Nephron (organoid): ENCODE measurements around the gene TMEM39A.

ENCODE experiments used
- H3K27ac Mint-ChIP-seq, 3 experiments: 2 replicates each; pipeline ENCODE4 v1.8.0; 2020; ENCODE audit warnings: mixed read lengths in 3 of 3, mild to moderate bottlenecking in 2 of 3, moderate library complexity in 1 of 3
- H3K27me3 Mint-ChIP-seq: 2 replicates; pipeline ENCODE4 v1.8.0; 2021; ENCODE audit warnings: low read depth, mild to moderate bottlenecking, moderate library complexity, mixed read lengths
- H3K36me3 Mint-ChIP-seq: 2 replicates; pipeline ENCODE4 v1.8.0; 2020; ENCODE audit warnings: low read depth, mixed read lengths
- H3K4me1 Mint-ChIP-seq: 2 replicates; pipeline ENCODE4 v1.8.0; 2020; ENCODE audit warnings: mixed read lengths
- H3K4me3 Mint-ChIP-seq, 3 experiments: 2 replicates each; pipeline ENCODE4 v1.8.0; 2020; ENCODE audit warnings: mild to moderate bottlenecking in 3 of 3, mixed read lengths in 3 of 3, moderate library complexity in 2 of 3
- H3K9me3 Mint-ChIP-seq: 2 replicates; pipeline ENCODE4 v1.8.0; 2020; ENCODE audit warnings: mixed read lengths
- TF ChIP-seq, protein P1 (sequence below), 3 experiments: fragments of 200-600 bp; sonication (generic); IDR thresholded peaks; one replicate each; pipeline ENCODE4 v1.5.0; 2021; ENCODE audit warnings: antibody characterized with exemption in 3 of 3; ENCODE audit not compliant: unreplicated experiment in 3 of 3

TMEM39A gene

DNA sequence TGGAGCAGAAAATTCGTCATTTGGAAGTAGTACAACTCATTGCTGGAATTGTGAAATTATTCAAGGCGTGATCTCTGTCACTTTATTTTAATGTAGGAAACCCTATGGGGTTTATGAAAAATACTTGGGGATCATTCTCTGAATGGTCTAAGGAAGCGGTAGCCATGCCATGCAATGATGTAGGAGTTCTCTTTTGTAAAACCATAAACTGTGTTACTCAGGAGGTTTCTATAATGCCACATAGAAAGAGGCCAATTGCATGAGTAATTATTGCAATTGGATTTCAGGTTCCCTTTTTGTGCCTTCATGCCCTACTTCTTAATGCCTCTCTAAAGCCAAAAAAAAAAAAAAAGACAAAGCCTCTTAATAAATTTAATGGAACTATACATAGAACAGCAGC is 29.4 kb upstream of the TMEM39A start:
- H3K4me3 Mint-ChIP-seq, result no peak overlapping the region
- no peaks in the 10 kb centered on the region for H3K9me3 Mint-ChIP-seq
- H3K27ac Mint-ChIP-seq, result no peak overlapping the region
- H3K4me1 Mint-ChIP-seq, result no peaks in the 10 kb centered on the region
- peaks cover 11% of the 10 kb centered on the region for H3K36me3 Mint-ChIP-seq
- TF ChIP-seq, protein P1, sequence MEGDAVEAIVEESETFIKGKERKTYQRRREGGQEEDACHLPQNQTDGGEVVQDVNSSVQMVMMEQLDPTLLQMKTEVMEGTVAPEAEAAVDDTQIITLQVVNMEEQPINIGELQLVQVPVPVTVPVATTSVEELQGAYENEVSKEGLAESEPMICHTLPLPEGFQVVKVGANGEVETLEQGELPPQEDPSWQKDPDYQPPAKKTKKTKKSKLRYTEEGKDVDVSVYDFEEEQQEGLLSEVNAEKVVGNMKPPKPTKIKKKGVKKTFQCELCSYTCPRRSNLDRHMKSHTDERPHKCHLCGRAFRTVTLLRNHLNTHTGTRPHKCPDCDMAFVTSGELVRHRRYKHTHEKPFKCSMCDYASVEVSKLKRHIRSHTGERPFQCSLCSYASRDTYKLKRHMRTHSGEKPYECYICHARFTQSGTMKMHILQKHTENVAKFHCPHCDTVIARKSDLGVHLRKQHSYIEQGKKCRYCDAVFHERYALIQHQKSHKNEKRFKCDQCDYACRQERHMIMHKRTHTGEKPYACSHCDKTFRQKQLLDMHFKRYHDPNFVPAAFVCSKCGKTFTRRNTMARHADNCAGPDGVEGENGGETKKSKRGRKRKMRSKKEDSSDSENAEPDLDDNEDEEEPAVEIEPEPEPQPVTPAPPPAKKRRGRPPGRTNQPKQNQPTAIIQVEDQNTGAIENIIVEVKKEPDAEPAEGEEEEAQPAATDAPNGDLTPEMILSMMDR (IDR thresholded peaks at IDR 0.05; ENCODE audit: unreplicated experiment in 3 of 3), result no peak
- peaks cover 4% of the 10 kb centered on the region for H3K27me3 Mint-ChIP-seq

DNA sequence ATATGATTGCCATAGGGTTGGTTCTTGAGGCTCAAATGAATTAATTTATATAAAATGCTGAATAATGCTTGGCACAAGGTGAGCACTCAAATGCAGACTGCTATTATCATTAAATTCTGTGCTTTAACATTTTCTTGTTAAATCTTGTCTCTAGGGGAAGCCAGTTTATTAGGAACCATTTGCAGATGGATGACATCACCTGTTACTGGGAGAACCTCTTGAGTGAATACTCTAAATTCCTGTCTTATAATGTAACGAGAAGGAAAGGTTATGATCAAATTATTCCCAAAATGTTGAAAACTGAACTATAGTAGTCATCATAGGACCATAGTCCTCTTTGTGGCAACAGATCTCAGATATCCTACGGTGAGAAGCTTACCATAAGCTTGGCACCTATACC is 28.7 kb upstream of the TMEM39A start:
- no peaks in the 10 kb centered on the region for H3K4me1 Mint-ChIP-seq
- no peak overlapping the region for H3K27ac Mint-ChIP-seq
- TF ChIP-seq, protein P1 (IDR thresholded peaks at IDR 0.05; ENCODE audit: unreplicated experiment in 3 of 3), result no peak
- no peaks in the 10 kb centered on the region for H3K9me3 Mint-ChIP-seq
- H3K4me3 Mint-ChIP-seq, result no peak overlapping the region
- H3K36me3 Mint-ChIP-seq, result peaks cover 11% of the 10 kb centered on the region
- peaks cover 4% of the 10 kb centered on the region for H3K27me3 Mint-ChIP-seq

DNA sequence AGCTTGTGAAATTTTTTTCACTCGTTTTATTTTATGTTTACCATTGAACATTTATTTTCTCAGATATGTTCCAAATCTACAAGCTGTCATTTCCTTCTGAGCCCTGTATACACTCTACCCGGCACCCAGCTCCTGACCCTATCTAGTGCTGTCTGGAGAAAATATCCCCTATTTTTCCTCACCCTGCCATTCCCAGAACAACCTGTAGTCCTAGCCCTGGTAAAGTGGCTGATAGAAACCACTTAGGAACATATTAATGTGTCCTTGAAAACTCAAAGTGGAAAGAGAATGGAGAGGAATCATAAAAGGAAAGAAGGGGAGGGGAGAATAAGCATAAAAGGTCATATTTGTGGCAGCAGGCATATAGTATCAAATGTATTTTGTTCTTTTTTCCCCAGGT is 26.7 kb upstream of the TMEM39A start:
- H3K27ac Mint-ChIP-seq, result no peak overlapping the region
- H3K27me3 Mint-ChIP-seq, result no peaks in the 10 kb centered on the region
- no peaks in the 10 kb centered on the region for H3K4me1 Mint-ChIP-seq
- TF ChIP-seq, protein P1 (IDR thresholded peaks at IDR 0.05; ENCODE audit: unreplicated experiment in 3 of 3), result no peak
- peaks cover 23% of the 10 kb centered on the region for H3K36me3 Mint-ChIP-seq
- no peaks in the 10 kb centered on the region for H3K9me3 Mint-ChIP-seq
- H3K4me3 Mint-ChIP-seq, result no peak overlapping the region

DNA sequence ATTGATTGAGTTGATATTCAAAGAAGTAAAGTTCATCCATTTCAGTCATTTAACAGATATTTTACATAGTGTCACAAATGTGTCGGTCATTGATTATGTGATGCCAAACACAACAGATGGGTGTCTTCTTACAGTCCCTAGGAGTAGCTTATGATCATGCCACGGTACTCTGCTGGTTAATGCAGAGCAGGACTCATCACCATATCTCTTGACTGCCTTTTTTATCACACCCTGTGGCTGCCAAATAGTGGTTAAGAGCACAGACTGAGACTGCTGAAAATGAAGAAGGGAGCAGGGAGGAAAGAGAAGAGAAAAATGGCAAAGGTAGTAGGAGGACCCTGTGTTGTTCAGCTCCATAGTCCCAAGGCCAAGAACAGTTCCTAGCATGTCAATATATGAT is 22.1 kb upstream of the TMEM39A start:
- H3K4me1 Mint-ChIP-seq, result no peaks in the 10 kb centered on the region
- H3K4me3 Mint-ChIP-seq, result no peak overlapping the region
- TF ChIP-seq, protein P1 (IDR thresholded peaks at IDR 0.05; ENCODE audit: unreplicated experiment in 3 of 3), result no peak
- H3K27ac Mint-ChIP-seq, result no peak overlapping the region
- H3K27me3 Mint-ChIP-seq, result no peaks in the 10 kb centered on the region
- H3K9me3 Mint-ChIP-seq, result no peaks in the 10 kb centered on the region
- peaks cover 16% of the 10 kb centered on the region for H3K36me3 Mint-ChIP-seq

DNA sequence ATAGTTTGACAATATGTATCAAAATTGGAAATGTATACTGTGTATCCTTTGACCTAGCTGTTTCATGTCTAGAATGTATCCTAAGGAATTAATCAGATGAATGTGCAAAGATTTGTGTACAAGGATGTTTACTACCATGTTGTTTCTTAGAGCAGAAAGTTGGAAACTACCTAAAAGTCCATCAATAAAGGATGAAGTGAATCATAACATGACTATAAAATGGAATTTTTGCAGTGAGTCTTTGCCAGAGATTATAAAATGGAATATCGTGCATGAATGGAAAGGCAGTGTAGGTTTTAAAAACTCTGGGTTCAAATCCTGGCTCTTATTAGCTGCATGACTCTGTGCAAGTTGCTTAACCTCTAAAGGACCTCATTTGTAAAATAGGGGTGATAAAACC is 19.7 kb upstream of the TMEM39A start:
- Mint-ChIP-seq H3K36me3 (peaks cover 25% of the 10 kb centered on the region), H3K4me3 (no peak overlapping the region), H3K9me3 (no peaks in the 10 kb centered on the region), H3K4me1 (no peaks in the 10 kb centered on the region), H3K27me3 (no peaks in the 10 kb centered on the region), H3K27ac (no peak overlapping the region)
- TF ChIP-seq, protein P1 (IDR thresholded peaks at IDR 0.05; ENCODE audit: unreplicated experiment in 3 of 3), result no peak

DNA sequence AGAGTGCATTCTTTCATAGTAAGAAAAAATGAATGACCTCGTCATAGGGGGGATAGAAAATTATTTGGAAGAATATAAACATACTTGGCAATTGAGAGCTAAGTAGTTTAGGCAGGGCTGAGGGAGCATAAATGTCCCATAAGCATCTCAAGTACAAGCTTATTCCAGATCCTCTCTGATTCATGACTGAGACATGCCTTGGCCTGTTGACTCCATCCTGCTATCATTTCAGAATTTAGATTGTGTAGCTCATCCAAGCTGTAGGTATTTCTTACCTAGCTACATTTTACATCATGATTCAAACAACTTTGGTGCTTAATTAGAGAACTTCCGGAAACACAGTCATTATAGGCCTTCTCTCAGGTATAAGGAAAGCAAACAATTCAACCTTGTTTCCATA is 17.7 kb upstream of the TMEM39A start:
- Mint-ChIP-seq H3K36me3 (peaks cover 27% of the 10 kb centered on the region), H3K4me3 (no peak overlapping the region), H3K9me3 (no peaks in the 10 kb centered on the region), H3K27me3 (no peaks in the 10 kb centered on the region), H3K4me1 (no peaks in the 10 kb centered on the region), H3K27ac (no peak overlapping the region)
- TF ChIP-seq, protein P1 (IDR thresholded peaks at IDR 0.05; ENCODE audit: unreplicated experiment in 3 of 3), result no peak
